ENCODE measurements around the gene CLSTN1.
"Not testable (repeated sequence)": the region's sequence is repeated elsewhere in the genome, so short reads cannot be mapped to it uniquely, and the experiment has no call there.

Gene CLSTN1

DNA sequence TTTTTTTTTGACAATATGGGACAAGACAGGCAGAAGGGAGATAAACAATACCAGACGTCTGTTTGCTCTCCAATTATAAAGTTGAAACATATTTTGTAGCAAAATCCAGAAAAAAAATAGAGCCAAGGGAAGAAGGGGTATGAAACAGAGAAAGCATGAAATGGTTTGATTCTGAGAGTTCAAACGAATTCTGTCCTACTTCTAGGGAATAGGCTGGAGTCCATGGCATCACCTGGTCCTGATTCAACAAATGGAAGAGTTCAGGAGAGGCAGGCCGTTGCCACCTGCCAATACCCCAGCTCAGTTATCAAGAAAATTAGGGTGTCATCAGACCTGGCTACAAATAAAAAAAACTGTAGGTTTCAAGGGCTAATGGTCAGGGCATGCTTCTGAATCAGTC is 71.8 kb downstream of the CLSTN1 start:
- Histone ChIP-seq H3K9me3 (ENCODE audit: control insufficient read depth, low read length) (no peaks in the 10 kb centered on the region), H3K4me2 (ENCODE audit: low read length) (no peak overlapping the region), H3K9ac (no peak overlapping the region), H3K27ac (no peak overlapping the region), H3K36me3 (ENCODE audit: control insufficient read depth, insufficient read depth, low read length) (no peaks in the 10 kb centered on the region), H3K4me1 (peaks cover 3% of the 10 kb centered on the region), H3K4me3 (ENCODE audit: low read depth, low read length) (no peak overlapping the region), H2AFZ (no peak overlapping the region), H3K27me3 (ENCODE audit: control insufficient read depth, insufficient read depth, low read length) (no peaks in the 10 kb centered on the region), H3K79me2 (no peaks in the 10 kb centered on the region)
- TF ChIP-seq, protein P1, sequence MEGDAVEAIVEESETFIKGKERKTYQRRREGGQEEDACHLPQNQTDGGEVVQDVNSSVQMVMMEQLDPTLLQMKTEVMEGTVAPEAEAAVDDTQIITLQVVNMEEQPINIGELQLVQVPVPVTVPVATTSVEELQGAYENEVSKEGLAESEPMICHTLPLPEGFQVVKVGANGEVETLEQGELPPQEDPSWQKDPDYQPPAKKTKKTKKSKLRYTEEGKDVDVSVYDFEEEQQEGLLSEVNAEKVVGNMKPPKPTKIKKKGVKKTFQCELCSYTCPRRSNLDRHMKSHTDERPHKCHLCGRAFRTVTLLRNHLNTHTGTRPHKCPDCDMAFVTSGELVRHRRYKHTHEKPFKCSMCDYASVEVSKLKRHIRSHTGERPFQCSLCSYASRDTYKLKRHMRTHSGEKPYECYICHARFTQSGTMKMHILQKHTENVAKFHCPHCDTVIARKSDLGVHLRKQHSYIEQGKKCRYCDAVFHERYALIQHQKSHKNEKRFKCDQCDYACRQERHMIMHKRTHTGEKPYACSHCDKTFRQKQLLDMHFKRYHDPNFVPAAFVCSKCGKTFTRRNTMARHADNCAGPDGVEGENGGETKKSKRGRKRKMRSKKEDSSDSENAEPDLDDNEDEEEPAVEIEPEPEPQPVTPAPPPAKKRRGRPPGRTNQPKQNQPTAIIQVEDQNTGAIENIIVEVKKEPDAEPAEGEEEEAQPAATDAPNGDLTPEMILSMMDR (IDR thresholded peaks at IDR 0.05): no peak

DNA sequence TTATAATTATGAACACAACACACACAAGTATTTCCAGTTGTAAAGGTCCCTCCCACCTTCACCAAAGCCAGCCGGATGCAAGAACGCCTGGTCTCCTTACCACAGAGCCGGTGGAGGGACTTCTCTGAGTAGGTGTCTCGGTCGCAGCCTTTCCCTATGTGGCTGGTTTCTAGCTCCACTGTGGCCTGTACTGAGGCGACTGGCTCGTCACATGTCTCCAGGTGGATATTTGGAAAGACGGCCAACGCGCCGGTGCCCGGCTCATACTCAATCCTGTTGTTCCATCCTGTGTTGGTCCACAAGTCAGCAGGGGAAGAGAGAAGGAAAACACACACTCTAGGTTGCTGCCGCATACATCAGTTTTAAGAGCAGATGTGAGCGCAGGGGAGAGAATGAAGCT is 74.4 kb downstream of the CLSTN1 start:
- Histone ChIP-seq H3K79me2 (no peaks in the 10 kb centered on the region), H3K4me1 (peaks cover 3% of the 10 kb centered on the region), H3K4me2 (ENCODE audit: low read length) (no peak overlapping the region), H3K4me3 (ENCODE audit: low read depth, low read length) (no peak overlapping the region), H2AFZ (no peak overlapping the region), H3K9me3 (ENCODE audit: control insufficient read depth, low read length) (no peaks in the 10 kb centered on the region), H3K36me3 (ENCODE audit: control insufficient read depth, insufficient read depth, low read length) (no peaks in the 10 kb centered on the region), H3K9ac (no peak overlapping the region), H3K27ac (no peak overlapping the region), H3K27me3 (ENCODE audit: control insufficient read depth, insufficient read depth, low read length) (no peaks in the 10 kb centered on the region)
- TF ChIP-seq, protein P1 (IDR thresholded peaks at IDR 0.05): no peak

DNA sequence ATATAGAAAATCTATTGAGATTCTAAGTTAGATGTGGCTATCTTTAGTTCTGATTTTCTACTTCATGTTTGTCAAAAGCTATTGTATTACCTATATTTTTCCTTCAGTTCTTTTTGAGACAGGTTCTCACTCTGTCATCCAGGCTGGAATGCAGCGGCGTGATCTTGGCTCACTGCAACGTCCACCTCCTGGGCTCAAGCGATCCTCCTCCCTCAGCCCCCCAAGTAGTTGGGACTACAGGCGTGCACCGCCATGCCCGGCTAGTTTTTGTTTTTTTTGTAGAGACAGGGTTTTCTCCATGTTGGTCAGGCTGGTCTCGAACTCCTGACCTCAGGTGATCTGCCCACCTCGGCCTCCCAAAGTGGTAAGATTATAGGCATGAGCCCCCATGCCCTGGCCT is 75.4 kb downstream of the CLSTN1 start:
- not testable (repeated sequence) for H3K4me2 ChIP-seq (ENCODE audit: low read length); H3K9me3 ChIP-seq (ENCODE audit: control insufficient read depth, low read length); H3K27ac ChIP-seq; H3K4me1 ChIP-seq; H3K4me3 ChIP-seq (ENCODE audit: low read depth, low read length); H3K9ac ChIP-seq; H3K79me2 ChIP-seq; H3K36me3 ChIP-seq (ENCODE audit: control insufficient read depth, insufficient read depth, low read length); H2AFZ ChIP-seq; H3K27me3 ChIP-seq (ENCODE audit: control insufficient read depth, insufficient read depth, low read length)

DNA sequence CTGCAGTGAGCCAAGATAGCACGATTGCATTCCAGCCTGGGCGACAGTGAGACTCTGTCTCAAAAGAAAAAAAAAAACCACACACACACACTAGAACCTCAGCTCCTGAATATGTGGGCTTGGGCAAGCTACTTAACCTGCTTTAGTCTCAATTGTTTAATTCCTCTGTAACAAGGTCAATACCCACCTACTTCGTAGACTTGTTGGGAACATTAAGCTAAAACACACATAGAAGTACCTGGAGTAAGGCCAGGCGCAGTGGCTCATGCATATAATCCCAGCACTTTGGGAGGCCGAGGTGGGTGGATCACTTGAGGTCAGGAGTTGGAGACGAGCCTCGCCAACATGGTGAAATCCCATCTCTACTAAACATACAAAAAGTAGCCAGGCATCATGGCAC is 77.1 kb downstream of the CLSTN1 start:
- Histone ChIP-seq H3K27me3 (ENCODE audit: control insufficient read depth, insufficient read depth, low read length) (no peaks in the 10 kb centered on the region), H2AFZ (no peak overlapping the region), H3K36me3 (ENCODE audit: control insufficient read depth, insufficient read depth, low read length) (no peaks in the 10 kb centered on the region), H3K9ac (no peak overlapping the region), H3K27ac (no peak overlapping the region), H3K4me1 (no peaks in the 10 kb centered on the region), H3K4me3 (ENCODE audit: low read depth, low read length) (no peak overlapping the region), H3K4me2 (ENCODE audit: low read length) (no peak overlapping the region), H3K9me3 (ENCODE audit: control insufficient read depth, low read length) (no peaks in the 10 kb centered on the region), H3K79me2 (no peaks in the 10 kb centered on the region)
- TF ChIP-seq, protein P1 (IDR thresholded peaks at IDR 0.05): no peak

DNA sequence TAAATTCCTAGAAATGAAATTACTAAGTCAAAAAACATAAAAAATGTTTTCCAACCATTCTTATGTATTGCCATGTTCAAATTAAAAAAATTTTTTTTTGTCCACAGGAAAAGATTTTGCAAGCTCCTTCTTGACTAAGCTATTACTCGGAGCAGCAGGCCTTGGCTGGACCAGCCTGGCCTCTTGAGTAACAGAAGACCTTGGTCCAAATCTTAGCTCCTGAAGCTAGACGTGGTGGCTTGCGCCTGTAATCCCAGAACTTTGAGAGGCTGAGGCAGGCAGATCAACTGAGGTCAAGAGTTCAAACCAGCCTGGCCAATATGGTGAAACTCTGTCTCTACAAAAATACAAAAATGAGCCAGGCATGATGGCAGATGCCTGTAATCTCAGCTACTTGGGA is 77.6 kb downstream of the CLSTN1 start:
- no peaks in the 10 kb centered on the region for H3K4me1 ChIP-seq
- H3K9me3 ChIP-seq (ENCODE audit: control insufficient read depth, low read length): no peaks in the 10 kb centered on the region
- H3K36me3 ChIP-seq (ENCODE audit: control insufficient read depth, insufficient read depth, low read length): no peaks in the 10 kb centered on the region
- no peaks in the 10 kb centered on the region for H3K27me3 ChIP-seq (ENCODE audit: control insufficient read depth, insufficient read depth, low read length)
- H3K27ac ChIP-seq: no peak overlapping the region
- no peaks in the 10 kb centered on the region for H3K79me2 ChIP-seq
- no peak overlapping the region for H2AFZ ChIP-seq
- TF ChIP-seq, protein P1 (IDR thresholded peaks at IDR 0.05): no peak
- no peak overlapping the region for H3K9ac ChIP-seq
- no peak overlapping the region for H3K4me2 ChIP-seq (ENCODE audit: low read length)
- H3K4me3 ChIP-seq (ENCODE audit: low read depth, low read length): no peak overlapping the region

Measured in parathyroid adenoma (tissue), 2 donors.